ENCODE measurements around the gene SMARCC2. TPM values are rescaled to one million over a fixed set of nuclear protein-coding genes. Genes with fewer than 3 reads are reported as not detected.

SMARCC2 gene
- polyA plus RNA-seq, 3 donors: 21.4 to 53.8 (median 48.7) TPM

DNA sequence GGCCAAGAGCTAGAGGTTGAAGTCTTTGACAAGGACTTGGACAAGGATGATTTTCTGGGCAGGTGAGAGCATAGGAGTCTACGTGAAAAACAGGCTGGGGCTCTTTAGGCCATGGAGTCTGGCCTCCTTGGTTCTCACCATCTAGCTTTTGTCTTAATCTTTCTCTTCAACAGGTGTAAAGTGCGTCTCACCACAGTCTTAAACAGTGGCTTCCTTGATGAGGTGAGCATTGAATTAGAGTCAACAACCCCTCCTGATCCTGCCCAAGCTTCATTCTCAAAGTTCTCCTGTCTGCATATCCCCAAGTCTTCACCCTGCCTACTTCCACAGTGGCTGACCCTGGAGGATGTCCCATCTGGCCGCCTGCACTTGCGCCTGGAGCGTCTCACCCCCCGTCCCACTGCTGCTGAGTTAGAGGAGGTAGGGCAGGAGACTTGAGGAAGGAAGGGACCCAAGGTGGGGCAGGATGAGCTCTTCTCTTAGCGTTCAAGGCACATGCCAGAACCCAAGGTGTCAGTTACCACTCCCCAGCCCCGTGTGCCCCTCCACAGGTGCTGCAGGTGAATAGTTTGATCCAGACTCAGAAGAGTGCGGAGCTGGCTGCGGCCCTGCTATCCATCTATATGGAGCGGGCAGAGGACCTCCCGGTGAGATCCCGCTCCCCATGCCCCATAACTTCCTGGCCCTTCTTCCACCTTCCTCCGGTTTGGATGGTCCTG lies 51.3 kb downstream of the SMARCC2 start:
- WGBS, 3 donors: 89 to 94% (median 91%) methylated on average over 14 of the region's 14 CpGs

DNA sequence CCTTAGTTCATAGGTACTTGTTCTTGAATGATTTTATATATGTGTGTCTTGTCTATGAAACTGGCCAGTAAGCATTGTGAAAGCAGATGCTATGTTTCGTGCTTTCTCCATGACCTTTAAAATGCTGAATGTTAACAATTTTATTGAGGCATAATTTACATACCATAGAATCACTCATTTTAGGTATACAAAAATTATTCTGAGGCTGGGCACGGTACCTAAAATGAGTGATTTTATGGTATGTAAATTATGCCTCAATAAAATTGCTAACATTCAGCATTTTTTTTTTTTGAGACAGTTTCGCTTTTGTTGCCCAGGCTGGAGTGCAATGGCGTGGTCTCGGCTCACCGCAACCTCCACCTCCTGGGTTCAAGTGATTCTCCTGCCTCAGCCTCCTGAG lies 54.4 kb downstream of the SMARCC2 start:
- no peak overlapping the region for H3K27ac ChIP-seq (ENCODE audit: low read depth, low read length)

More for the DNA sequence above, 51.3 kb downstream of the SMARCC2 start:
- no peak overlapping the region for H3K27ac ChIP-seq (ENCODE audit: low read depth, low read length)

GRCh38 chr12:56130876-56131275 lies 58.4 kb downstream of the SMARCC2 start:
- 83 to 90% (median 84%) methylated on average over 4 of the region's 4 CpGs for WGBS, 3 donors
- H3K27ac ChIP-seq (ENCODE audit: low read depth, low read length): no peak overlapping the region

More for the DNA sequence above, 54.4 kb downstream of the SMARCC2 start:
- 97 to 99% (median 97%) methylated on average over 6 of the region's 6 CpGs for WGBS, 3 donors

DNA sequence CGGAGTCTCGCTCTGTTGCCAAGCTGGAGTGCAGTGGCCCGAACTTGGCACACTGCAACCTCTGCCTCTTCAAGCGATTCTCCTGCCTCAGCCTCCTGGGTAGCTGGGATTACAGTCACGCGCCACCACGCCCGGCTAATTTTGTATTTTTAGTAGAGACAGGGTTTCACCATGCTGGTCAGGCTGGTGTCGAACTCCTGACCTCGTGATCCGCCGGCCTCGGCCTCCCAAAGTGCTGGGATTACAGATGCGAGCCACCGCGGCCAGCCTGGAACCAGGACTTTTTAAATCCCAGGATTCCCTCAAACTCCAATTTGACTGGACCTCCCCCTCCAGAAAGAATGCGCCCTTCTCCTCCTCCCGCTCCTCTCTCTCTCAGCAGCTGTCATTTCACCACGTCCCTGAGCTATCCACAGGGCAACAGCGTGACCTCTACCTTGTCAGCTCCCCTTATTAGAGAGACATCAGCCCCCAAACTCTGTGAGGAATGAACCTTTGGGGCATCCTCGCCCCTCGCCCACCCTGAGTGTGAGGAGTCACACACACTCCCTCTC lies 59.3 kb downstream of the SMARCC2 start:
- 55 to 81% (median 55%) methylated on average over 22 of the region's 22 CpGs for WGBS, 3 donors
- no peak overlapping the region for H3K27ac ChIP-seq (ENCODE audit: low read depth, low read length)

- no peak overlapping the region for H3K27ac ChIP-seq (ENCODE audit: low read depth, low read length)
- WGBS, 3 donors: 2 to 5% (median 2%) methylated on average over 28 to 29 of the region's 29 CpGs
Measured at GRCh38 chr12:56129206-56129941, 59.9 kb downstream of the SMARCC2 start.

DNA sequence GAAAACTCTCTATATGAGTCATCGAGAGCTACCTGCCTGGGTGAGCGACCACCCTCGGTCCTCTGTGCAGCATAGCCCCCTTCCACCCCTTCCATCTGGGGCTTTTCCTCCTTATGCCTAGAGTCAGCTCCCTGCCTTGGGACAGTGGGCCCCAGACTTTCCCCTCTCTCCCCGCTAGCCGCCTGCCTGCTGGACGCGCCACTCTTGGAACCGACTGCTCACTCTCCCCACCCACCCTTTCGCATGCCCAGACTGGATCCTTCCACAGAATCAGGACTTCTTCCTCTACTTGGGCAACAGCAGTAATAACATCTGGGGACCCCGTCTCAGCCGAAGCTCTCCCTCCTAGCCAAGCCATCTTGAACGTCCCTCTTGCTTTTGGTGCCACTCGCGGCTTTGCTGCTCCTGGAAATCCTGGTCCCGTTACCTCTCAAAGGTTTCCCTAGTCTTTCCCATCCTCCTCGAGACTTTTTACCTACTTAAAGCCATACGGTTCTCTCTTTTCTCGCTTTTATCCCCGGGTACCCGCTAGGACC lies 60.5 kb downstream of the SMARCC2 start:
- H3K27ac ChIP-seq (ENCODE audit: low read depth, low read length): no peak overlapping the region
- WGBS, 3 donors: 0 to 1% (median 1%) methylated on average over 20 of the region's 20 CpGs

- H3K27ac ChIP-seq (ENCODE audit: low read depth, low read length): no peak within 1 kb of the TSS
- WGBS, 3 donors: 0 to 1% (median 0%) methylated on average over 48 to 49 of the region's 49 CpGs
Measured at GRCh38 chr12:56127888-56128669, 61.2 kb downstream of the SMARCC2 start, which contains the start of gene ESYT1. Gene ESYT1, plus strand, starts transcription at chr12:56128267. Its CDS starts 53 bp downstream, at chr12:56128320.

GRCh38 chr12:56127485-56127887 lies 61.8 kb downstream of the SMARCC2 start:
- 0 to 1% (median 1%) methylated on average over 8 of the region's 8 CpGs for WGBS, 3 donors
- no peak overlapping the region for H3K27ac ChIP-seq (ENCODE audit: low read depth, low read length)

DNA sequence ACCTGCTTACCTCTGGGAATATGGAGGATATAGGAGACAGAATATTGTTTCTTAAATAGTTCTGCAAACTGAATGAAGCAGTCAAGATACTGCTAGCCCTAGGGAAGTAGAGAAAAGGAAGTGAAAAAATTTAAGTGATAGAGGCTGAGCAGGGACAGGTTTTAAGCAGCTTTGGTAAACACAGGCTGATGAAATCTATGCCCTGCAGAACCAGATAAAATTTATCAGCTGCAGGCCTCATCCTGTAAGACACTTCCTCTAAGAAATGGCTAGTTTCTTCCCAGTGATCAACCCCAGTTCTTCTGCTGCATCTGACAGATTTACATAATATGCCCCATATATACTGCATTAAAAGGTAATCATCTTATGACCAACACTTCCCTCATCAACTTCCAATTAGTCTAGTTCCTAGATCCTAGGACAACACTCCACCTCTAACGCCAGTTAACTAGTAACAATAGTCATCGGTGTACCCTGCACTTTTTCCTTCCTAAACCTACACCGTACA lies 62.5 kb downstream of the SMARCC2 start:
- H3K27ac ChIP-seq (ENCODE audit: low read depth, low read length): no peak overlapping the region
- WGBS, 3 donors: 25 to 39% (median 33%) methylated on average over 3 of the region's 3 CpGs

DNA sequence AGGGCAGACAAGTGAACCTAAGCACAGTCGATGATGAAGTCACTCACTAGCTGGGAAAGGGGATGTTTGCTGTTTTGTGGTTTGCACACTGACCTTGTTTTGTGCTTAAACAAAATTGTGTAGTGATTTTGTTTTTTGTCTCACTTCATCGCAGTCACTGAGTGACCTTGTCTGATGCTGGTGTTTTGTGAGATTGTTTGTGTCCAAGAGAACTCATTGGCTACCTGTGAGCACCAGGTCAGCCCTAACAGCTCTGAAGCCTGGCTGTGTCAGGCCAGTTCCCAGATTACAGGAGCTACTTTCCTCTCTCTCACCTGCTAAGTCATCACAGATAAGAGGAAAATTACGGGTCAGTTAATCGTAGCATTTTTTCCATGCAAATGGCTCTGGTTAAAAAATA lies 65.2 kb downstream of the SMARCC2 start:
- WGBS, 3 donors: 39 to 88% (median 83%) methylated on average over 4 of the region's 4 CpGs
- H3K27ac ChIP-seq (ENCODE audit: low read depth, low read length): no peak overlapping the region

- WGBS, 3 donors: 91 to 95% (median 93%) methylated on average over 2 of the region's 2 CpGs
- H3K27ac ChIP-seq (ENCODE audit: low read depth, low read length): no peak overlapping the region
Measured at GRCh38 chr12:56122637-56123036, 66.6 kb downstream of the SMARCC2 start.

- WGBS, 3 donors: 77 to 92% (median 84%) methylated on average over 11 of the region's 11 CpGs
- no peak overlapping the region for H3K27ac ChIP-seq (ENCODE audit: low read depth, low read length)
Measured at GRCh38 chr12:56121204-56121870, 67.9 kb downstream of the SMARCC2 start.

GRCh38 chr12:56120158-56120846 lies 69.0 kb downstream of the SMARCC2 start:
- no peak overlapping the region for H3K27ac ChIP-seq (ENCODE audit: low read depth, low read length)
- WGBS, 3 donors: 84 to 91% (median 89%) methylated on average over 17 of the region's 17 CpGs

DNA sequence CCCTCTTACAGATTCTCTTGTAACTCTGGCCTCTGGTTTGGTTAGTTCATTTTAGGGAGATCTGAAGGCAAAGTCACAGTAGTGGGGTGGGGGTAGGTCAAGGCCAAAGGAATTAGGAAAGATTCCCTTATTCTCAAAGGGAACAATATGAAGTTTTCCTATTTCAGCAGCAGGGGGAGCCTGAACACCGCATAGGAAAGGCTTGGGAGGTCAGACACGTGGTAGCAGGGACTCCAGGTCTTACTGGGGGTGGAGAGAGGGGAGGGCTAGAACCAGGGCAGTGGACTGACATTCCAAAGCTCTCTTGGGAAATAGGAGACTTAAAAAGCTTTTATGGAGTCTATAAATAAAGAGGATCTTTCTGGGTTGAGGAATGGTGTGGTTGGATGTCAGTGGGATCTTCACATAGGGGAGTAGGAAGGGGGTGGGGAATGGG lies 69.9 kb downstream of the SMARCC2 start:
- 0 to 2% (median 0%) methylated on average over 2 of the region's 2 CpGs for WGBS, 3 donors
- H3K27ac ChIP-seq (ENCODE audit: low read depth, low read length): peak overlapping the region; percentile 19

DNA sequence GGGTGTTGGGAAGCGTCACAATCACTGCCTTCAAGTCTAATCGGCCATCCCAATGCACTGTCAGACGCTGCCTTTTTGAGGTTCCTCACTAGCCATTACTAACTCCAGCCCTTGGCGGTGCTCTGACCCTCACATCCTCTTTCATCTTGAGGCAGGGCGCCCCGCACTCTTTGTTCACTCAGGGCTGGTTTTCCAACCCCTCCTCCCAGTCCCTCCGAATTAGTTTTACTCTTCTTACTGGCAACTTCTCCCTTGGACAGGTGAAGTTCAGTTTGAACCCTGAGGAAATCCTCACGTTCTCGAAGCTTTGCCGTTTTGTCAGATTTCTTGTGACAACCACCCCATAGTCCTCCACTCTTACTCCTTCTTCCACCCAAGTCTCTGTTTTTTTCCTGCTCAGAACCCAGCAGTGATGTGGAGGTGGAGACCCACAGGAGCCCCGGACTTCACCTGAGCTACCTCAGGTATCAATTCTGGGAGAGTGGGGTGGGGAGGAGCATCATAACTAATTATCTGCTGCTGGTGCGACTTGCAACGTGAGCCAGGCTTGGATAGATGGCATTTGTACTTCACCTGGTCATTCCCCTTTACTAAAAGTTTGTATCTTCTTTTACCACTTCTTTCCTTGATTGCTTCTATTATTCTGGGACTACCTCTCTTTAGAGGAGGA lies 70.5 kb downstream of the SMARCC2 start:
- WGBS, 3 donors: 4 to 11% (median 9%) methylated on average over 13 of the region's 13 CpGs
- H3K27ac ChIP-seq (ENCODE audit: low read depth, low read length): peak overlapping the region; percentile 19

DNA sequence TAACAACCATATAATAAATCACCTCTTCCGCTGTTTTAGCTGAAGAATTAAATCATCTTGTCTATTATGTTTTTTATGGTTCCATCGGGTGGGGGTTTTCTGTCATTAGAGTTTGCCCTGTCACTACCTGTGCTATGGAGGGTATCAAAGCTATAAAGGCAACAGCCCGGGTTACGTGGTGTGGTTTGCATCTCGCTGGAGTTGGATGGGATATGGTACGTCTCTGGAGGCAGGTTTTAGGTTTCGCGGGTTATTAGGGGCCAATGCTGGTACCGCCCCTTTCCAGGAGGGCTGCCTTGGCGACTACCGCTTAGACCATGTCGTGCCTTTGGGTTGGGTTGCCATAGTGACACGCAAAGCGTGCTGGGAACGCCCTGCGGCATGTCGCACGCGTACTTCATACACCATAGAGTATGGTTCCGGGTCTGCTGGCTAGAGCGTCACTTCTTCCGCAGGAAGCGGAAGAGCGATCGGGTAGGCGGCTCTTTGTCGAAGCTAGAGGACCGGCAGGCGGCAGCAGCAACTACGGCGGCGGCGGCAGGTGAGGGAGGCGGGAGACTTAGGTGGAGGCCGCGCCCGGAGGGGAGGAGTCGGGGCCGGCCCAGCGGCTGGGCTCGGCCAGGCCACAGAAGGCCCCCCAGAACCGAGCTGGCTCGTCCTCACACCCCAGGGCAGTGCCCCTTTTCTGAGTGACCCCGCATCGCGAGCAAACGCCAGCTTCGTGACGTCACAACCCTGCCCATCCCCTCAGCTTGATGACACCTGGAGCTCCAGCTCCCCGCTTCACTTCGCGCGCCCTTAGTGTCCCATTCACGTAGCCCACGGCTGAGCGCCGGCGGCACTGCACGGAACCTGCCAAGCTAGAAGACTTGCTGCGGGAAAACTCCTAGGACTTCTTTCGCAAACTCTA lies 71.2 kb downstream of the SMARCC2 start, which contains the start of gene ZC3H10:
Gene ZC3H10 (plus strand): TSS at position 489 of the 910 bp plus-strand sequence. CDS start 2,297 bp downstream, outside the sequence.
- 0 to 1% (median 0%) methylated on average over 59 to 61 of the region's 61 CpGs for WGBS, 3 donors
- H3K27ac ChIP-seq (ENCODE audit: low read depth, low read length): peak within 1 kb of the TSS; percentile 93

All from adipose tissue (tissue), 3 donors.